Stimulated activated CD8-positive, alpha-beta memory T cell treated with anti-CD3 and anti-CD28 coated beads, Interleukin-15, amount 100 ng/mL, for 4 hours (primary cell): ENCODE data around the gene PIPOX.

Experiments
- DNase-seq, 2 donors: peaks; one replicate each; pipeline ENCODE4 v3.0.0-alpha.2; 2020; ENCODE audit warnings: low read depth in 2 of 2

PIPOX gene

DNA sequence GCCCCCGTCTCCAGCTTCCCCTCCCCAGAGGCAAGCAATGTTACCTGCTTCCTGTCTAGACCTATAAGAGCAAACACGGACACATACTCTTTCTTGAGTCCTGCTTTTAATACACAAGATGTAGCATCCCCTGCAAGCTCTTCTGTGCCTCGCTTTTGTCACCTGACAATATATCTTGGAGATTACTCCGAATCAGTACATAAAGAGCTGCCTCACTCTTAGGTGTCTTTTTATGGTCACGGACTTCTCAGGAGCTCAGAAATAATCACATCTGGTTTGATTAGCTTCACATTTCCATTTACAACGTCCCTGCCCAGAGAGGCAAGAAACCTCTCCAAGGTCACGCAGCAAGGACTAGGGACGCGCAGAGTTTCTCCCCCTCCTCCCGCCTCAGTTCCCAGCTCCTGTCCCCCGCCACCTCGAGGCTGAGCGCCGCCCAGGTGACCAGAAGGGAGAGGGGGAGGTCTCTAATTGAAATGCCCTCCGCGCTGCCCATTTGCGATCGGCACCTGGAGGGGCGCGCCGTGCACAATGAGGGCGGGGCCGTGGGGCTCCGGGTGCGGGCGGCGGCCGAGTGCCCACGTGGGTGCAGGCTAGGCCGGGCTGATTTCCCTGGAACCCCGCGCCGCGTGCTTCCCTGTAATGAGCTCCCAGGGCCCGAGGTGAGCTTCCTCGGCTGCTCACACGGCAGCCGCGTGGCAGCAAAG is 23.3 kb upstream of the PIPOX start:
- DNase-seq, result no peak

DNA sequence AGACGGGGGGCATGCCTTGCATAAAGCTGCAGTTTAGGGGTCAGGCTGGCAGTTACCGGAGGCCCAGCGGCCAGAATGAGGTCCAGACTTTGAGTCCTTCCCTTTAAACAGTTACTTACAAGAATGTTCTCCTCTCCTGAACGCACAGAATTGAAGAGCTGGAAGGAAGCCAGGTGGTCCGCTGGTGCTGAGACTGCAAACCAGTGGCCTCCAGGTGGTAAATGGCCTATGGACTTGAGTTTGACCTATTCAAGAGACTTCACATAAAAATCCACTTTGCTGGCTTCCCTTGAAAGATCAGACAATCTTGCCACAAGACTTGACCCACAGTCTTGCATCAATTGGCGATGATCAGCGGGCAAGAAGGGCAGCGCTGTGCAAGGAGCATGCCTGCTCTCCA is 22.4 kb upstream of the PIPOX start:
- no peak for DNase-seq

DNA sequence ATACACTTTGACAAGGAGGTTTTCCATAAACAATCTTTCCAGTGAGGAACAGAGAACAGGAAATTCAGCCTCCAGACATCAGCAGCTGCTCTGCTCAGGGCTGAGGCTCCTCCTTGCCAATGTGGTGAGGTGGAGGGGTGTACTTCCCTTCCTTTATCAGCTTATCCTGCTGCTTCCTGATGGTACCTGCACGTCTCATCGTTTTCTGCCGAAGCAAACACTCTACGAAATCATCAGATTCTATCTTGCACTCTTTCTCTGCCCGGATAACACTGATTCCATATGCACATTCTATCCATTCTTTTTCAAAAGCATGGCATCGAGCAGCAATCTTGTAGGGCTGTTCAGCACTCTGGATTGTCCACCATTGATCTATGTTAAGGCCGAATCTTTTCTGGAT is 21.7 kb upstream of the PIPOX start:
- DNase-seq, result no peak

- DNase-seq, result no peak
These were observed 20.9 kb upstream of the PIPOX start for GRCh38 chr17:29022074-29022473.

DNA sequence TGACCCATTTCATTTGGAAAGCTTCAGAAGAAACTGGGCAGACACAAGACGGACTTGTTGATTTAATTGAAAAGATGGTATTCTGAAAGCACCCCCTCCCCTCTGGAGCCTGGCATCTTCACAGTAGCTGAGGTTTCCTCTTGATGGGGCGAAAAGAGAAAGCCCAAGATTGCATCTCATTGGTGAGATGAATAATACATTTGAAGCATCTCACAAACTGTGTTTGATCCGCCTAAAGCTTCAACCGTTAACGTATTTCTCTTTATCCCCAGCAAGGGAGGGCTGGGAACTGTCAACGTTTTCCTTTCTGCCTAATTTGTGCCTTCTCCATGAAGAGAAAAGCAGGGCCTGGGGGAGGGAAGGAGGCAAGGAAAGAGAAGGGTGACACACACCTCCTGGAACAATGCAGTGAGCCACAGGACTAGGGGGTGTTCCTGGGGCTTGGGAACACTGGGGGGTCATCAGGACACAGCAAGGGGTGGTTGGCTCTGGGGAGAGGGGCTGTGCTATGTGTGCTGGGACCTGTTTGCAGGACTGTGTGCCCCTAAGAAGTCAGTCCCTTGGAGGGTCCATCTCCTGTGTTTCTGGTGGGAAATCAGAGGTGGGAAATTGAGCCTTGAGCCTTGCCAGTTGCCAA is 18.5 kb upstream of the PIPOX start:
- no peak for DNase-seq

DNA sequence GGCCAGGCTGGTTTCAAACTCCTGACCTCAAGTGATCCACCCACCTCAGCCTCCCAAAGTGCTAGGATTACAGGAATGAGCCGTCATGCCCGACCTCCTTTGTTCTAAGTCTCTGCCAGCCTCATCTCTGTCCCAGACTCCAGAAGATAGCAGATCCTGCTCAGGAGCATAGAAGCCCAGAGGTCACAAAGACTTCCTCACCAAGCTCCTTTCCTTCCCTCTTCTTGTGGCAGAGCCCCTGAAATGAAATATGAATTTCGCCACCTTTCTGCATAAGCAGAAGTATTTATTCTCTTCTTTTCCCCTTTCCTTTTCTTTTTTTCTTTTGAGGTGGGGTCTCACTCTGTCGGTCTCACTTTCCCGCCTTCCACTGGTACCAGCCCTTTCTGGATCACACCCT is 11.5 kb upstream of the PIPOX start:
- no peak for DNase-seq

GRCh38 chr17:29032013-29032856 is 10.7 kb upstream of the PIPOX start:
- DNase-seq, result no peak

- DNase-seq, result no peak
These were observed 10.1 kb upstream of the PIPOX start for GRCh38 chr17:29032857-29033197.

- no peak for DNase-seq
These were observed 8.4 kb upstream of the PIPOX start for GRCh38 chr17:29034510-29034909.

- no peak for DNase-seq
These were observed 6.4 kb upstream of the PIPOX start for GRCh38 chr17:29036584-29036983.

- DNase-seq, result no peak
These were observed 5.2 kb upstream of the PIPOX start for GRCh38 chr17:29037739-29038084.

GRCh38 chr17:29038085-29038795 is 4.7 kb upstream of the PIPOX start:
- DNase-seq, result no peak

DNA sequence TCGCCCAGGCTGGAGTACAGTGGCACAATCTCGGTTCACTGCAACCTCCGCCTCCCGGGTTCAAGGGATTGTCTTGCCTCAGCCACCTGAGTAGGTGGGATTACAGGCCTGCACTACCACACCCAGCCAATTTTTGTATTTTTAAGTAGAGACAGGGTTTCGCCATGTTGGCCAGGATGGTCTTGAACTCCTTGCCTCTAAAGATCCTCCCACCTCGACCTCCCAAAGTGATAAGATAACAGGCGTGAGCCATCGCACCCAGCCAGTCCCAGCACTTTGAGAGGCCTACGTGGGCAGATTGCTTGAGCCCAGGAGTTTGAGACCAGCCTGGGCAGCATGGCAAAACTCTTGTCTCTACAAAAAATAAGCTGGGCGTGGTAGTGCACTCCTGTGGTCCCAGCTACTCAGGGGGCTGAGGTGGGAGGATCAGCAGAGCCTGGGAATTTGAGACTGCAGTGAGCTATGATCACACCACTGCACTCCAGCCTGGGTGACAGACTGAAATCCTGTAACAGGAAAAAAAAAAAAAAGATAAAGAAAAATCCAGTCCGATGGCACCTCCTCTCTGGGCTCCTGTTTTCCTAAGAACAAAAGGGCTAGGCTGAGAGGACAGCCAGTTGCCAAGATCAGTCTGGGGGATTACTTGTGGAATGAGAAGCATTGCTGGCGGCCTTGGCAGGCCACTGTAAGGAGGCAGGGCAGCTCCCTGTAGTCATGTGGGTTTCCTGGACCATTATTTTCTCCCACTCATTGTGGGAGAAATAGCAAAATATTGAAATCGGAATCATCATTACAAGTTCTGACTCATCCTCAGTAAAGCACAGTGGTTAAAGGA is 3.0 kb upstream of the PIPOX start:
- no peak for DNase-seq

- DNase-seq, result no peak
These were observed 1.9 kb upstream of the PIPOX start for GRCh38 chr17:29041091-29041490.

- DNase-seq, result no peak
These were observed 1.4 kb upstream of the PIPOX start for GRCh38 chr17:29041571-29041970.

GRCh38 chr17:29042026-29042678 is 789 bp upstream of the PIPOX start:
- no peak for DNase-seq

- DNase-seq, result no peak
These were observed 701 bp downstream of the PIPOX start for GRCh38 chr17:29043539-29044145.

- no peak for DNase-seq
These were observed 2.1 kb downstream of the PIPOX start for GRCh38 chr17:29045026-29045425.

DNA sequence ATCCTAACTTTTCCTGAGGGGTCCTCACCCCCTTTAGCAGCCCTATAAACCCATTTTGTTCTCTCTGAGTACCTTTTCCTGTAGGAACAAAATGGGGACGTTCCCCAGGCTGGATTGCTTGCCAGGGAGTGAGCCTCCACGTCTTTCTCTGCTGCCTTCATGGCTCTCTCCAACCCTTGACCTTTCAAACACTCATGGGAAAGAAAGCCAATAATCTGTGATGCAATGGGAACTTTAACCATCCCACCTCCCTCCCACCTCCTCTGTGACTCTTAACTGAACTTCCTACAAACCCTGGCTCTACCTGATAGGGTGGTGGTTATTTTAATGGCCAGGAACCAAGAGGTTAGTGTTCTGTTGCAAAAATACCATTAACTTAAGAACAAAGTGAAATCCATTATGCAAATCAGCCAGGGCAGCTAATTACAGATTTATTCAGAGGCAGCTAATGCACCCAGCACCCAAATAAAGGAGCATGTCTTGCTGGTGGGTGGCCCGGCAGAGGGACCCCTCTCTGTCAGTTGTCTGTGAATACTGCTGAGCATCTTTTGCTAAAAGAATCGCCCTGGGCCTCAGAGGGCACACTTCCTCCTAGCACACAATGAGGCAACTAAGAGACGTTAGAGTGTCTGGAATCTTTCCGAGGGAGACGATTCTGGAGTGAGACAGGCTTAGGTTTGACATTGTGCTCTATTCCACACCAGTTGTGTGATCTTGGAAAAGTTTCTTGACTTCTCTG is 3.0 kb downstream of the PIPOX start:
- no peak for DNase-seq

DNA sequence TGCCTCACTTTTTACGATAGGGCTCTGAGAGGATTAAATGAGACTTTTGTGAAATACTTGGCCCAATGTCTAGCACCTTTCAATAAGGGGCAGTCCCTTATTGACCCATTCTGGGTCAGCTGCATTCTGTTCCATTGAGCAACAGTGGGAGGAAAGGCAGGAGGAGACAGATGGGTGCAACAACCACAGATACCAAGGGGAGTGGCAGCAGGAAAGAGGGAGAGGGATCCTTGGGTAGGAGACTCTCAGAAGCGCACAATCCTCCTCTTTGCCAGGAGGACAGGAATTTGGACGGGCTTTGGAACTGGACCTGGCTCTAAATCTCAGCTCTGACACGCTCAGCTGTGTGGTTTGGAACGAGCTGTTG is 3.5 kb downstream of the PIPOX start:
- DNase-seq, result no peak
